ENCODE results near the gene PRR7. TPM values are rescaled to one million over a fixed set of nuclear protein-coding genes. Genes with fewer than 3 reads are reported as not detected.
"Not testable (repeated sequence)": the region's sequence is repeated elsewhere in the genome, so short reads cannot be mapped to it uniquely, and the experiment has no call there.

Gene PRR7
- total RNA-seq, 1 experiment from 2014 or later = 4.7 TPM

DNA sequence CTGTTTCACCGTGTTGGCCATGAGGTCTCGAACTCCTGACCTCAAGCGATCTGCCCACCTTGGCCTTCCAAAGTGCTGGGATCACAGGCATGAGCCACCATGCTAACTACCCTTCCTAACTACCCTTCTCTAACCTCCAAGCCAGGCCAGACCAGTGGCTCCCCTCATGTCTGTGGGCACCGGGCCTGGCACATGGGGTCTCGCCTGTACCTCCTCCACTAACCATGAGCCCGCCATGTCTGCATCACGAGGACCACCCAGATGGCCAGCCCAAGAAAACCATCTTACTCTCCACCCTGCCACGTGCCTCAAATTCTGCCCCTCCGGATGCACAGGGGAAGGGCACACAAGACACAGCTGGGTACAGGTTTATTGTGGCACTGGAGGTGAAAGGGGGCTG, 36.4 kb downstream of the PRR7 start:
- H3K27me3 ChIP-seq (replicated peaks; ENCODE audit: control insufficient read depth, insufficient read depth, low read length) = no peaks in the 10 kb centered on the region
- Mint-ChIP-seq H3K27ac (ENCODE audit: unreplicated experiment) (no peak overlapping the region), H3K4me1 (ENCODE audit: low read depth, unreplicated experiment) (peaks cover 16% of the 10 kb centered on the region), H3K9me3 (ENCODE audit: unreplicated experiment) (no peaks in the 10 kb centered on the region), H3K27me3 (ENCODE audit: insufficient read depth, unreplicated experiment) (no peaks in the 10 kb centered on the region), H3K36me3 (ENCODE audit: insufficient read depth, unreplicated experiment) (peaks cover 36% of the 10 kb centered on the region), H3K4me3 (ENCODE audit: unreplicated experiment) (no peak overlapping the region)
- no peak for DNase-seq
- ChIA-PET POLR2A (no interaction called here), CTCF (no interaction called here)
- TF ChIP-seq CTCF (IDR thresholded peaks at IDR 0.05; ENCODE audit: insufficient read depth in 1 of 2, low read depth in 1 of 2, low read length in 1 of 2, severe bottlenecking in 1 of 2, unreplicated experiment in 1 of 2) = no peak
- intact Hi-C loops (cut with micrococcal nuclease; ENCODE audit: unreplicated experiment) = no loop called here
- no peaks in the 10 kb centered on the region for H3K9me3 ChIP-seq
- no peaks in the 10 kb centered on the region for H3K36me3 ChIP-seq (ENCODE audit: control insufficient read depth, insufficient read depth, low read length)
- H3K4me3 ChIP-seq (ENCODE audit: low read depth, low read length) = no peak overlapping the region
- no TSS peak for BruUV-seq (replicated peaks)
- H3K4me1 ChIP-seq = no peaks in the 10 kb centered on the region

- CTCF ChIA-PET = no interaction called here
- Histone ChIP-seq H3K4me1 (no peaks in the 10 kb centered on the region), H3K4me3 (ENCODE audit: low read depth, low read length) (no peak overlapping the region), H3K36me3 (ENCODE audit: control insufficient read depth, insufficient read depth, low read length) (no peaks in the 10 kb centered on the region), H3K9me3 (no peaks in the 10 kb centered on the region), H3K27me3 (replicated peaks; ENCODE audit: control insufficient read depth, insufficient read depth, low read length) (no peaks in the 10 kb centered on the region)
- POLR2A ChIA-PET = no interaction called here
- H3K27me3 Mint-ChIP-seq (ENCODE audit: insufficient read depth, unreplicated experiment) = no peaks in the 10 kb centered on the region
- no peak for TF ChIP-seq CTCF (IDR thresholded peaks at IDR 0.05; ENCODE audit: insufficient read depth in 1 of 2, low read depth in 1 of 2, low read length in 1 of 2, severe bottlenecking in 1 of 2, unreplicated experiment in 1 of 2)
- no peaks in the 10 kb centered on the region for H3K9me3 Mint-ChIP-seq (ENCODE audit: unreplicated experiment)
- peaks cover 11% of the 10 kb centered on the region for H3K4me1 Mint-ChIP-seq (ENCODE audit: low read depth, unreplicated experiment)
- H3K36me3 Mint-ChIP-seq (ENCODE audit: insufficient read depth, unreplicated experiment) = peaks cover 26% of the 10 kb centered on the region
- H3K27ac Mint-ChIP-seq (ENCODE audit: unreplicated experiment) = peak overlapping the region; percentile 32
- no TSS peak for BruUV-seq (replicated peaks)
- peak overlapping the region; percentile 5 for H3K4me3 Mint-ChIP-seq (ENCODE audit: unreplicated experiment)
- DNase-seq = no peak
- intact Hi-C loops (cut with micrococcal nuclease; ENCODE audit: unreplicated experiment) = no loop called here
Measured at GRCh38 chr5:177483994-177484901, 37.6 kb downstream of the PRR7 start.

- no peak for DNase-seq
- Mint-ChIP-seq H3K27me3 (ENCODE audit: insufficient read depth, unreplicated experiment) (no peaks in the 10 kb centered on the region), H3K27ac (ENCODE audit: unreplicated experiment) (peak overlapping the region; percentile 32), H3K4me3 (ENCODE audit: unreplicated experiment) (peak overlapping the region; percentile 5), H3K36me3 (ENCODE audit: insufficient read depth, unreplicated experiment) (peaks cover 24% of the 10 kb centered on the region), H3K9me3 (ENCODE audit: unreplicated experiment) (no peaks in the 10 kb centered on the region), H3K4me1 (ENCODE audit: low read depth, unreplicated experiment) (peaks cover 6% of the 10 kb centered on the region)
- ChIA-PET CTCF (interaction anchor here (1.0 kb wide), 1 partner anchor 28 kb away, joined by 4 read pairs; no protein-coding TSS in a partner anchor), POLR2A (no interaction called here)
- no peak for TF ChIP-seq CTCF (IDR thresholded peaks at IDR 0.05; ENCODE audit: insufficient read depth in 1 of 2, low read depth in 1 of 2, low read length in 1 of 2, severe bottlenecking in 1 of 2, unreplicated experiment in 1 of 2)
- Histone ChIP-seq H3K9me3 (no peaks in the 10 kb centered on the region), H3K4me3 (ENCODE audit: low read depth, low read length) (no peak overlapping the region), H3K4me1 (no peaks in the 10 kb centered on the region), H3K27me3 (replicated peaks; ENCODE audit: control insufficient read depth, insufficient read depth, low read length) (no peaks in the 10 kb centered on the region), H3K36me3 (ENCODE audit: control insufficient read depth, insufficient read depth, low read length) (no peaks in the 10 kb centered on the region)
- intact Hi-C loops (cut with micrococcal nuclease; ENCODE audit: unreplicated experiment) = no loop called here
- BruUV-seq (replicated peaks) = no TSS peak
Measured at GRCh38 chr5:177484902-177485549, 38.4 kb downstream of the PRR7 start.

DNA sequence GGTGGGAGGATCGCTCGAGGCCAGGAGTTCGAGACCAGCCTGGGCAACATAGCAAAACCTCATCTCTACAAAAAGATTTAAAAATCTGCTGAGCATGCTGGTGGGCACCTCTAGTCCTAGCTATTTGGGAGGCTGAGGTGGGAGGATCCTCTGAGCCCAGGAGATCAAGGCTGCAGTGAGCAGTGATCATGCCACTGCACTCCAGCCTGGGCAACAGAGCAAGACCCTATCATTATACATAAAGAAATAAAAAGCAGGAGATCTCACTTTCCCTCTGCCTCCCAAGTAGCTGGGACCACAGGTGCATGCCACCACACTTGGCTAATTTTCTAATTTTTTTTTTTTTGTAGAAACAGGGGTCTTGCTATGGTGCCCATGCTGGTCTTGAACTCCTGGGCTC, 39.1 kb downstream of the PRR7 start:
- H3K9me3 ChIP-seq; POLR2A ChIA-PET; H3K27me3 ChIP-seq (replicated peaks; ENCODE audit: control insufficient read depth, insufficient read depth, low read length); H3K4me1 Mint-ChIP-seq (ENCODE audit: low read depth, unreplicated experiment); H3K27ac Mint-ChIP-seq (ENCODE audit: unreplicated experiment); H3K27me3 Mint-ChIP-seq (ENCODE audit: insufficient read depth, unreplicated experiment); BruUV-seq (replicated peaks); H3K9me3 Mint-ChIP-seq (ENCODE audit: unreplicated experiment); H3K4me3 Mint-ChIP-seq (ENCODE audit: unreplicated experiment); DNase-seq; H3K4me1 ChIP-seq; H3K4me3 ChIP-seq (ENCODE audit: low read depth, low read length); H3K36me3 ChIP-seq (ENCODE audit: control insufficient read depth, insufficient read depth, low read length); intact Hi-C loops (cut with micrococcal nuclease; ENCODE audit: unreplicated experiment): not testable (repeated sequence)
- CTCF ChIA-PET = interaction anchor here (1.0 kb wide), 1 partner anchor 28 kb away, joined by 4 read pairs; no protein-coding TSS in a partner anchor
- peaks cover 31% of the 10 kb centered on the region for H3K36me3 Mint-ChIP-seq (ENCODE audit: insufficient read depth, unreplicated experiment)
